ENCODE results near the gene ZNF746.

Gene ZNF746

GRCh38 chr7:149473251-149473650 is 24.4 kb downstream of the ZNF746 start:
- ChIA-PET CTCF (no interaction called here), POLR2A (no interaction called here)
- no peak overlapping the region for H3K4me3 ChIP-seq (ENCODE audit: low read depth, low read length)
- no peak for TF ChIP-seq CTCF (IDR thresholded peaks at IDR 0.05; ENCODE audit: insufficient read depth, low read length, missing control alignments)
- no peak for DNase-seq (ENCODE audit: low read depth, low spot score)

- ChIA-PET POLR2A (no interaction called here), CTCF (no interaction called here)
- no peak for DNase-seq (ENCODE audit: low read depth, low spot score)
- H3K4me3 ChIP-seq (ENCODE audit: low read depth, low read length): no peak overlapping the region
- TF ChIP-seq CTCF (IDR thresholded peaks at IDR 0.05; ENCODE audit: insufficient read depth, low read length, missing control alignments): no peak
Measured at GRCh38 chr7:149471289-149471953, 26.2 kb downstream of the ZNF746 start.

- DNase-seq (ENCODE audit: low read depth, low spot score): no peak
Measured at GRCh38 chr7:149469806-149470205, 27.8 kb downstream of the ZNF746 start.

GRCh38 chr7:149468208-149468607 is 29.4 kb downstream of the ZNF746 start:
- TF ChIP-seq CTCF (IDR thresholded peaks at IDR 0.05; ENCODE audit: insufficient read depth, low read length, missing control alignments): no peak
- POLR2A ChIA-PET: no interaction called here
- no peak for DNase-seq (ENCODE audit: low read depth, low spot score)
- CTCF ChIA-PET: interaction anchor here (1.0 to 2.0 kb wide), 2 partner anchors 11 to 28 kb away, joined by 3 to 5 read pairs; no protein-coding TSS in a partner anchor
- no peak overlapping the region for H3K4me3 ChIP-seq (ENCODE audit: low read depth, low read length)

More at GRCh38 chr7:149469806-149470205, 27.8 kb downstream of the ZNF746 start:
- no peak for TF ChIP-seq CTCF (IDR thresholded peaks at IDR 0.05; ENCODE audit: insufficient read depth, low read length, missing control alignments)
- POLR2A ChIA-PET: no interaction called here
- CTCF ChIA-PET: interaction anchor here (1.8 to 2.0 kb wide), 2 partner anchors 9 to 10 kb away, joined by 3 to 5 read pairs; partner anchors contain the start of gene ZNF777
- no peak overlapping the region for H3K4me3 ChIP-seq (ENCODE audit: low read depth, low read length)

- no peak for DNase-seq (ENCODE audit: low read depth, low spot score)
- ChIA-PET POLR2A (no interaction called here), CTCF (interaction anchor here (1.0 kb wide), 1 partner anchor 28 kb away, joined by 3 read pairs; no protein-coding TSS in a partner anchor)
- H3K4me3 ChIP-seq (ENCODE audit: low read depth, low read length): no peak overlapping the region
- TF ChIP-seq CTCF (IDR thresholded peaks at IDR 0.05; ENCODE audit: insufficient read depth, low read length, missing control alignments): no peak
Measured at GRCh38 chr7:149467321-149467859, 30.2 kb downstream of the ZNF746 start.

- TF ChIP-seq CTCF (IDR thresholded peaks at IDR 0.05; ENCODE audit: insufficient read depth, low read length, missing control alignments): no peak
- DNase-seq (ENCODE audit: low read depth, low spot score): no peak
- no peak overlapping the region for H3K4me3 ChIP-seq (ENCODE audit: low read depth, low read length)
- ChIA-PET CTCF (interaction anchor here (0.6 to 1.6 kb wide), 2 partner anchors 8 to 44 kb away, joined by 3 read pairs; no protein-coding TSS in a partner anchor), POLR2A (no interaction called here)
Measured at GRCh38 chr7:149466364-149466763, 31.2 kb downstream of the ZNF746 start.
